ENCODE data around the gene SMIM5. TPM values are rescaled to one million over a fixed set of nuclear protein-coding genes. Genes with fewer than 3 reads are reported as not detected.

Gene SMIM5
- total and polyA plus RNA-seq, 9 of the 15 experiments (the other 6 are each of a cell fraction or from before 2014, with no cell fraction given) = 0.08 TPM; not detected in 8

GRCh38 chr17:75666959-75667790 lies 33.9 kb downstream of the SMIM5 start, which contains the start of the genes RECQL5 and SAP30BP (continued):
- TF ChIP-seq PHF8 (IDR thresholded peaks at IDR 0.05; ENCODE audit: borderline replicate concordance, low read length) (peak; percentile 95), VEZF1 (CRISPR knock-in tag; IDR thresholded peaks at IDR 0.05) (peak; percentile 31; the same call in 1 of the 2 replicates), NR2C2 (CRISPR knock-in tag; IDR thresholded peaks at IDR 0.05) (no peak; the same call in none of the 2 replicates), NR2C2 (tag; IDR thresholded peaks at IDR 0.05) (peak; percentile 86), ZNF655 (CRISPR knock-in tag; IDR thresholded peaks at IDR 0.05) (no peak), RBM22 (IDR thresholded peaks at IDR 0.05; ENCODE audit: low read depth, low read length, poor library complexity, severe bottlenecking) (no peak), ZNF75A (CRISPR knock-in tag; IDR thresholded peaks at IDR 0.05) (no peak), CEBPG (CRISPR knock-in tag; IDR thresholded peaks at IDR 0.05) (peak; percentile 77; the same call in 1 of the 2 replicates), CEBPG (tag; conservative IDR thresholded peaks at IDR 0.05 in 1 of 2, IDR thresholded peaks at IDR 0.05 in 1 of 2) (peak in 1 of 2 experiments; percentile 44; a peak in 1 of 4 replicates), ETV5 (CRISPR knock-in tag; IDR thresholded peaks at IDR 0.05; ENCODE audit: low read depth) (peak; percentile 79), ZNF785 (CRISPR knock-in tag; IDR thresholded peaks at IDR 0.05) (no peak), TAF15 (IDR thresholded peaks at IDR 0.05; ENCODE audit: low read depth, low read length) (no peak), KLF13 (tag; IDR thresholded peaks at IDR 0.05; ENCODE audit: borderline replicate concordance, low read depth) (no peak), MNT (conservative IDR thresholded peaks at IDR 0.05) (peak; percentile 86 to 93), ZFX (CRISPR knock-in tag; IDR thresholded peaks at IDR 0.05) (peak; percentile 24; the same call in 1 of the 2 replicates), ZNF79 (CRISPR knock-in tag; IDR thresholded peaks at IDR 0.05; ENCODE audit: low read depth) (no peak), NR2F6 (CRISPR knock-in tag; IDR thresholded peaks at IDR 0.05) (no peak)
- TF ChIP-seq, protein P1, sequence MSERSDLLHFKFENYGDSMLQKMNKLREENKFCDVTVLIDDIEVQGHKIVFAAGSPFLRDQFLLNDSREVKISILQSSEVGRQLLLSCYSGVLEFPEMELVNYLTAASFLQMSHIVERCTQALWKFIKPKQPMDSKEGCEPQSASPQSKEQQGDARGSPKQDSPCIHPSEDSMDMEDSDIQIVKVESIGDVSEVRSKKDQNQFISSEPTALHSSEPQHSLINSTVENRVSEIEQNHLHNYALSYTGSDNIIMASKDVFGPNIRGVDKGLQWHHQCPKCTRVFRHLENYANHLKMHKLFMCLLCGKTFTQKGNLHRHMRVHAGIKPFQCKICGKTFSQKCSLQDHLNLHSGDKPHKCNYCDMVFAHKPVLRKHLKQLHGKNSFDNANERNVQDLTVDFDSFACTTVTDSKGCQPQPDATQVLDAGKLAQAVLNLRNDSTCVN (CRISPR knock-in tag; IDR thresholded peaks at IDR 0.05) = no peak
- TF ChIP-seq, protein P2, sequence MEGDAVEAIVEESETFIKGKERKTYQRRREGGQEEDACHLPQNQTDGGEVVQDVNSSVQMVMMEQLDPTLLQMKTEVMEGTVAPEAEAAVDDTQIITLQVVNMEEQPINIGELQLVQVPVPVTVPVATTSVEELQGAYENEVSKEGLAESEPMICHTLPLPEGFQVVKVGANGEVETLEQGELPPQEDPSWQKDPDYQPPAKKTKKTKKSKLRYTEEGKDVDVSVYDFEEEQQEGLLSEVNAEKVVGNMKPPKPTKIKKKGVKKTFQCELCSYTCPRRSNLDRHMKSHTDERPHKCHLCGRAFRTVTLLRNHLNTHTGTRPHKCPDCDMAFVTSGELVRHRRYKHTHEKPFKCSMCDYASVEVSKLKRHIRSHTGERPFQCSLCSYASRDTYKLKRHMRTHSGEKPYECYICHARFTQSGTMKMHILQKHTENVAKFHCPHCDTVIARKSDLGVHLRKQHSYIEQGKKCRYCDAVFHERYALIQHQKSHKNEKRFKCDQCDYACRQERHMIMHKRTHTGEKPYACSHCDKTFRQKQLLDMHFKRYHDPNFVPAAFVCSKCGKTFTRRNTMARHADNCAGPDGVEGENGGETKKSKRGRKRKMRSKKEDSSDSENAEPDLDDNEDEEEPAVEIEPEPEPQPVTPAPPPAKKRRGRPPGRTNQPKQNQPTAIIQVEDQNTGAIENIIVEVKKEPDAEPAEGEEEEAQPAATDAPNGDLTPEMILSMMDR (IDR thresholded peaks at IDR 0.05 in 2 of 3, conservative IDR thresholded peaks at IDR 0.05 in 1 of 3; ENCODE audit: insufficient read depth in 2 of 3, low read depth in 1 of 3, low read length in 3 of 3) = no peak
